Activated T-cell treated with anti-CD3 and anti-CD28 coated beads, Interleukin-2, amount 50 U/mL, for 48 hours (primary cell): ENCODE measurements around the gene SLC30A5.
"Not testable (repeated sequence)": the region's sequence is repeated elsewhere in the genome, so short reads cannot be mapped to it uniquely, and the experiment has no call there.

Experiments
- DNase-seq, 2 experiments: peaks; one replicate each; pipeline ENCODE4 v3.0.0-alpha.2; 2020

Gene SLC30A5

GRCh38 chr5:69105996-69106906, 12.4 kb downstream of the SLC30A5 start:
- no peak for DNase-seq

GRCh38 chr5:69108367-69108766, 14.6 kb downstream of the SLC30A5 start:
- DNase-seq, result not testable (repeated sequence)

DNA sequence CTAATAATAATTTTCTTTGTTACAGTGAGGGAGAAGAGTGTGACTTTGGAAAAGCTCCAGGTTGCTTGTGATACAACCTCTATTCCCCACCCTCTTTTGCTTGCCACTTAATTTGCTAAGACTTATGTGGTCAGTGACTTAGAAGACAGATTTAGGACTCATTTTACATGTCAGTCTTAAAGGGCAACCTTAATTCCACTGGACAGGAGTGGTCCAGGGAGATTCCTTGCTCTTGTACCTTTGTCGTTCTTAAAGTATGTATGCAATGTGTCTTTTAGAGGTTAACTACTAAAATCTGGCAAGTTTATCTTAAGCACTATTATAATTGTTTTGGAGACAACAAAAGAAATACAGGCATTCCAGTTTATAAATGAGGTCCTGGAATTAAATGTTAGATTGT, 20.0 kb downstream of the SLC30A5 start:
- DNase-seq, result no peak

DNA sequence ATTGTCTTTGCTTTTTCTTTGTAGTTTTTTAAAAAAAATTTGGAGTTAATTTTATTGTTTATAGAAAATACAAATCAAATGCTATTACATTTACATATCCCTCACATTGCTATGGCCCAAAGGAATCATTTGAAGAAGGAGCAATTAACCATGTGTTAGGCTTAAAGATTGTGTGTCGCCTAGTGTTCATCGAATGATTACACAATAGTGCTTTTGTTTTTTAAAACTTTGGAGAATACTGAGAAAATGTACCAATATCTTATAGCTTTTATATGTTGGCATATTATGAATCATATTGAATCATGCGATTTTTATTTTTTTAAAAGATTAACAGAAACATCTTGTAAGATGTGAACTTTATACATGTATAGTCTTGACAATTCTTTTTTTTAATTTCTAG, 21.7 kb downstream of the SLC30A5 start:
- no peak for DNase-seq

DNA sequence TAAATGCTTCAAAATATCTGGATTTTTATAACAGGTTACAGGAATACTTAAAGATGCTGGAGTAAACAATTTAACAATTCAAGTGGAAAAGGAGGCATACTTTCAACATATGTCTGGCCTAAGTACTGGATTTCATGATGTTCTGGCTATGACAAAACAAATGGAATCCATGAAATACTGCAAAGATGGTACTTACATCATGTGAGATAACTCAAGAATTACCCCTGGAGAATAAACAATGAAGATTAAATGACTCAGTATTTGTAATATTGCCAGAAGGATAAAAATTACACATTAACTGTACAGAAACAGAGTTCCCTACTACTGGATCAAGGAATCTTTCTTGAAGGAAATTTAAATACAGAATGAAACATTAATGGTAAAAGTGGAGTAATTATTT, 35.6 kb downstream of the SLC30A5 start:
- DNase-seq, result no peak

- no peak for DNase-seq
Observed at GRCh38 chr5:69130241-69130640, 36.4 kb downstream of the SLC30A5 start.

DNA sequence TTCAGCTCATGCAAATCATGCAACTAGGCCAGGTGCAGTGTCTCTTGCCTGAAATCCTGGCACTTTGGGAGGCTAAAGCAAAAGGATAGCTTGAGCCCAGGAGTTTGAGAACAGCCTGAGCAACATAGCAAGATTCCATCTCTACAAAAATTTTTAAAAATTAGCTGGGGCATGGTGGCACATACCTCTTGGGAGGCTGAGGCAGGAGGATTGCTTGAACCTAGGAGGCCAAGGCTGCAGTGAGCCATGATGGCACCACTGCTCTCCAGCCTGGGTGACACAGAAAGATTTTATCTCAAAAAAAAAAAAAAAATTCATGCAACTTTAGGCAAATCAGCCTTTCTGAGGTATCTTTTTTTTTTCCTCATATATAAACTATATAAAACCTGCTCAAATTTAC, 37.5 kb downstream of the SLC30A5 start:
- DNase-seq, result no peak

DNA sequence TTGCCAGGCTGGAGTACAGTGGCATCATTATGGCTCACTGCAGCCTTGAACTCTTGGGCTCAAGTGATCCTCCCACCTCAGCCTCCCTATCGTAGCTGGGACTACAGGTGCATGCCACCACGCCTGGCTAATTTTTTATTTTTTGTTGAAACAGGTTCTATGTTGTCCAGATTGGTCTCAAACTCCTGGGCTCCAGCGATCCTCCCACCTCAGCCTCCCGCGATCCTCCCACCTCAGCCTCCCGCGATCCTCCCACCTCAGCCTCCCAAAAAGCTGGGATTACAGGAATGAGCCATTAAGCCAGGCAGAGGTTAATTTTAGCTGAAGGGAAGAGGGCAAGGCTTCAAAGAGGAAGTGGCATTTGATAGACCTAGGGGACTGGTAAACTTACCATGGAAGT, 40.3 kb downstream of the SLC30A5 start:
- no peak for DNase-seq

DNA sequence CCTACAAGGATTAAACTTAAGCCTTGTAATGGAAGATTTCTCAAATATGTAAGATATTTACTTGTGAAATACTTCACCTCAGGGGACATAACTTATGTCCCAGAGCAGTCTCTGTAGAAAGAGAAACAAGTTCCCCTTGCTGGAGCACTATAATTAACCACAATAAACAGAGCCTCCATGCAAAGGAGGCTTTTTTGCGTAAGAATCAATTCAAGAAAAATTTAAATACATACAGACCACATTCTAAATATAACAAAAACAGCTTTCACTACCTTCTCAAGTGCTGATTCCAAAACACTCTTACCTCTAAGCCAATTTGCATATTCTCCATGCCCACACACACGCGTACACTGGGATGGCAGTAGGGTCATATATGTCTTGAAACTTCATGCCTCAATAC, 42.5 kb downstream of the SLC30A5 start:
- DNase-seq, result no peak

GRCh38 chr5:69137208-69137607, 43.4 kb downstream of the SLC30A5 start:
- DNase-seq, result not testable (repeated sequence)

DNA sequence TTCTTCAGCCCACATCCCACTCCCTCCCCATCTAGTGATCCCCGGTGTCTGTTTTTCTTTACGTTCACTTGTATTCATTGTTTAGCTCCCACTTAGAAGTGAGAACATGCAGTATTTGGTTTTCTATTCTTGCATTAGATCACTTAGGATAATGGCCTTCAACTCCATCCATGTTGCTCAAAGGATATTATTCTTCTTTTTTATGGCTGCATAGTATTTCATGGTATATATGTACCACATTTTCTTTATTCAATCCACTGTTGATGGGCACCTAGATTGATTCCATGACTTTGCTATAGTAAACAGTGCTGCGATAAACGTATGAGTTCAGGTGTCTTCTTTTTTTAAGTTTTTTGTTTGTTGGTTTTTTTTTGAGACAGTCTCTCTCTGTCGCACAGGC, 44.0 kb downstream of the SLC30A5 start:
- DNase-seq, result no peak

- DNase-seq, result no peak
Observed at GRCh38 chr5:69138766-69139165, 45.0 kb downstream of the SLC30A5 start.

DNA sequence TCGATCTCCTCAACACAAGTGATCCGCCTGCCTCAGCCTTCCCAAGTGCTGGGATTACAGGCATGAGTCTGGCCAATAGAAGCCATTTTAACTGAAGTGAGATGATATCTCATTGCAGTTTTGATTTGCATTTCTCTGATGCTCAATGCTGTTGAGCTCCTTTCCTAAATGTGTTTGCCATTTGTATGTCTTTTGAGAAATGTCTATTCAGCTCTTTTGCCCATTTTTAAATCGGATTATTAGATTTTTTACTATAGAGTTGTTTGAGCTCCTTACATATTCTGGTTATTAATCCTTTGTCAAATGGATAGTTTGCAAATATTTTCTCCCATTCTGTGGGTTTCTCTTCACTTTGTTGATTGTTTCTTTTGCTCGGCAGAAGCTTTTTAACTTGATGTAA, 46.4 kb downstream of the SLC30A5 start:
- DNase-seq, result not testable (repeated sequence)

DNA sequence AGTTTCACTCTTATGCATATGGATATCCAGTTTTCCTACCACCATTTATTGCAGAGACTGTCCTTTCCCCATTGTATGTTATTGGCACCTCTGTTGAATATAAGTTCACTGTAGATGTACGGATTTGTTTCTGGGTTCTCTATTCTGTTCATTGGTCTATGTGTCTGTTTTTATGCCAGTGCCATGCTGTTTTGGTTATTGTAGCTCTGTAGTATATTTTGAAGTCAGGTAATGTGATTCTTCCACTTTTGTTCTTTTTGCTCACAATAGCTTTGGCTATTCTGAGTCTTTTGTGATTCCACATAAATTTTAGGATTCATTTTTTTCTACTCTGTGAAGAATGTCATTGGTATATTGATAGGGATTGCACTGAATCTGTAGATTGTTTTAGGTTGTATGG, 47.0 kb downstream of the SLC30A5 start:
- DNase-seq, result no peak

DNA sequence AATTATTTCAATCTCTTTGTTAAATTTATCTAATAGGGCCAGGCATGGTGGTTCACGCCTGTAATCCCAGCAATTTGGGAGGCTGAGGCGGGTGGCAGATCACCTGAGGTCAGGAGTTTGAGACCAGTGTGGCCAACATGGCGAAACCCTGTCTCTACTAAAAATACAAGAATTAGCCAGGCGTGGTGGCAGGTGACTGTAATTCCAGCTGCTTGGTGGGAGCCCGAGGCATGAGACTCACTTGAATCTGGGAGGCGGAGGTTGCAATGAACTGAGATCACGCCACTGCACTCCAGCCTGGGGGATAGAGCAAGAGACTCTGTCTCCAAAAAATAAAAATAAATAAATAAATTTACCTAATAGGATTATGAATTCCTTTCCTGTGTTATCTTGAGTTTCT, 54.8 kb downstream of the SLC30A5 start:
- not testable (repeated sequence) for DNase-seq

DNA sequence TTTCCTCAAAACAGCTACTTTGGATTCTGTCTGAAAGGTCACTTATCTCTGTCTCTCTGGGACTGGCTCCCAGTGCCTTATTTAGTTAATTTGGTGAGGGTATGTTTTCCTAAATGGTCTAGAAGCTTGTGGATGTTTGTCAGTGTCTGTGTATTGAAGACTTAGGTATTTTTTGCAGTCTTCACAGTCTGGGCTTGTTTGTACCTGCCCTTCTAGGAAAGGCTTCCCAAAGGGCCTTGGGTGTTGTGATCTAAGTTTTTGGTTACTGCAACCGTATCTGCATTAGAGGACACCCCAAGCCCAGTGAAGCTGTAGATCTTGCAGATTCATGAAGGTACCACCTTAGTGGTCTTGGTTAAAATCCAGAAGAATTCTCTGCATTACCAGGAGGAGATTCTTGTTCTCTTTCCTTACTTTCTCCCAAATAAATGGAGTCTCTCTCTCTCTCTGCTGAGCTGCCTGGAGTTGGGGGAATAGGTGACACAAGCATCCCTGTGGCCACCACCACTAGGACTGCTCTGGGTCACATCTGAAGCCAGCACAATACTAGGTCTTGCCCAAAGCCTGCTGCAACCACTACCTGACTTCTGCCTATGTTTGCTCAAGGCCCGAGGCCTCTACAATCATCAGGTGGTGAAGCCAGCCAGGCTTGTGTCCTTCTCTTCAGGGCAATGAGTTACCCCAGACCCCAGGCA, 55.3 kb downstream of the SLC30A5 start:
- no peak for DNase-seq

GRCh38 chr5:69149676-69150010, 55.8 kb downstream of the SLC30A5 start:
- no peak for DNase-seq

- no peak for DNase-seq
Observed at GRCh38 chr5:69152731-69153130, 58.9 kb downstream of the SLC30A5 start.

DNA sequence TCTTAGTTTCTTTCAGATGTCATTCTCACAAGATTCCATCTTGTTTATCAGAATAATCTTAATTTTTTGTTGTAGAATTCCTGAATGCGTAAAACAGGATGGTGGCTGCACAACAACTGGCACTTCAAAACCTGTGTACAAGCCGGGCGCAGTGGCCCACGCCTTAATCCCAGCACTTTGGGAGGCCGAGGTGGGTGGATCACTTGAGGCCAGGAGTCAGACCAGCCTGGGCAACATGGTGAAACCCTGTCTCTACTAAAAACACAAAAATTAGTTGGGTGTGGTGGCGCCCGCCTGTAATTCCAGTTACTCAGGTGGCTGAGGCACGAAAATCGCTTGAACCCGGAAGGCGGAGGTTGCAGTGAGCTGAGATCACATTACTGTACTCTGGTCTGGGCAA, 62.6 kb downstream of the SLC30A5 start:
- DNase-seq, result no peak

GRCh38 chr5:69158039-69158438, 64.2 kb downstream of the SLC30A5 start:
- DNase-seq, result no peak

DNA sequence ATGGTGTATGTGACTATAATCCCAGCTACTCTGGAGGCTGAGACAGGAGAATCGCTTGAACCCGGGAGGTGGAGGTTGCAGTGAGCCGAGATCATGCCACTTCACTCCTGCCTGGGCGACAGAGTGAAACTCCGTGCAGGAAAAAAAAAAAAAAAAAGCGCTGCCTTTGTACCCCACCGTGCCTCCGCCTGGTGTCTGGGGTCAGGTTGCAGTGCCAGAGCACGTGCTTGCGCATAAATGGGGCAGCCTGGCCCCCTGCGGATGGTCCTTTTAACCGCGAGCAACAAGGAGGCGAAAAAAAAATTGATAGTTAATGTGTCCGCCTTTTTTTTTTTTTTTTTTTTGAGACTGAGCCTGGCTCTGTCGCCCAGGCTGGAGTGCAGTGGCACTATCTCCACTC, 66.8 kb downstream of the SLC30A5 start:
- no peak for DNase-seq

GRCh38 chr5:69166686-69167492, 73.1 kb downstream of the SLC30A5 start, which contains the start of gene CCNB1:
Gene CCNB1 (plus strand): TSS chr5:69167150. CDS start chr5:69167263, 113 bp downstream.
- DNase-seq, result peak; percentile 99

GRCh38 chr5:69167493-69167855, 73.7 kb downstream of the SLC30A5 start:
- DNase-seq, result no peak

- DNase-seq, result no peak
Observed at GRCh38 chr5:69167929-69168328, 74.1 kb downstream of the SLC30A5 start.
